HepG2 (cell line): ENCODE results near the gene RNF14.

Source experiments
- ARHGAP35 ChIP-seq: sonication (generic); formaldehyde crosslinking; IDR thresholded peaks from 2 replicates; pipeline ENCODE4 v1.9.0; 2022; ENCODE audit warnings: mild to moderate bottlenecking, inconsistent platforms, moderate library complexity, missing genetic modification reagents, borderline replicate concordance
- ASH2L ChIP-seq: fragments of 300-600, 200-600 bp; sonication (generic); IDR thresholded peaks from 2 replicates; pipeline ENCODE4 v1.7.0; 2017; ENCODE audit warnings: low read depth, mild to moderate bottlenecking, moderate library complexity, mixed read lengths, low read length; ENCODE audit not compliant: insufficient read length
- CTCF ChIP-seq: sonication (generic); formaldehyde crosslinking; IDR thresholded peaks from 2 replicates; pipeline ENCODE4 v1.5.0; 2020; ENCODE audit warnings: mild to moderate bottlenecking, missing genetic modification reagents, moderate library complexity
- GTF2F1 ChIP-seq: fragments of 150-350 bp; IDR thresholded peaks from 2 replicates; pipeline ENCODE4 v1.6.1; 2014; ENCODE audit warnings: low read length
- LRRFIP1 ChIP-seq: sonication (generic); formaldehyde crosslinking; conservative IDR thresholded peaks from 2 replicates; pipeline ENCODE4 v1.4.0; 2020; ENCODE audit warnings: missing genetic modification reagents
- PHF8 ChIP-seq: sonication (generic); formaldehyde crosslinking; IDR thresholded peaks from 2 replicates; pipeline ENCODE4 v1.5.0; 2020; ENCODE audit warnings: missing genetic modification reagents
- RAD21 ChIP-seq: fragments of 450-650 bp; formaldehyde crosslinking; IDR thresholded peaks from 2 replicates; pipeline ENCODE4 v1.5.0; 2020; ENCODE audit warnings: mild to moderate bottlenecking
- TCF7L2 ChIP-seq: IDR thresholded peaks from 2 replicates; pipeline ENCODE4 v1.6.1; 2011; ENCODE audit warnings: mild to moderate bottlenecking, low read depth, low read length, moderate library complexity

GRCh38 chr5:142017832-142018427, 49.0 kb downstream of the RNF14 start:
- TF ChIP-seq RAD21 (CRISPR knock-in tag) (no peak), GTF2F1 (no peak), CTCF (CRISPR knock-in tag) (no peak), PHF8 (CRISPR knock-in tag) (no peak), ARHGAP35 (CRISPR knock-in tag) (no peak), TCF7L2 (no peak), ASH2L (no peak), LRRFIP1 (no peak)
